Stimulated activated memory B cell treated with anti-CD40 and anti-IgM and Interleukin-4, amounts not matched to agents 10 μg/mL and 1 μg/mL and 100 μg/mL, for 72 hours (primary cell): Measurements from ENCODE around the gene EPHA8.

Source experiments
- ATAC-seq: fragments of 150-1000 bp; cut with Tn5 transposase; 2 replicates; pipeline ENCODE4 v1.10.0; 2021
- H3K27ac Mint-ChIP-seq: one replicate; pipeline ENCODE4 v1.8.0; 2022; ENCODE audit warnings: mild to moderate bottlenecking, mixed read lengths
- H3K27me3 Mint-ChIP-seq: one replicate; pipeline ENCODE4 v1.8.0; 2022; ENCODE audit warnings: mixed read lengths
- H3K36me3 Mint-ChIP-seq: one replicate; pipeline ENCODE4 v1.8.0; 2022; ENCODE audit warnings: mixed read lengths
- H3K4me1 Mint-ChIP-seq: one replicate; pipeline ENCODE4 v1.8.0; 2022; ENCODE audit warnings: mixed read lengths
- H3K4me3 Mint-ChIP-seq: one replicate; pipeline ENCODE4 v1.8.0; 2022; ENCODE audit warnings: mild to moderate bottlenecking, moderate library complexity, mixed read lengths
- H3K9me3 Mint-ChIP-seq: one replicate; pipeline ENCODE4 v1.8.0; 2022; ENCODE audit warnings: mixed read lengths

The EPHA8 gene

GRCh38 chr1:22547818-22548462 lies 15.3 kb upstream of the EPHA8 start:
- Mint-ChIP-seq H3K4me1 (no peaks in the 10 kb centered on the region), H3K27me3 (peaks cover 70% of the 10 kb centered on the region), H3K4me3 (no peak overlapping the region), H3K27ac (no peak overlapping the region), H3K36me3 (no peaks in the 10 kb centered on the region), H3K9me3 (no peaks in the 10 kb centered on the region)
- no peak for ATAC-seq

GRCh38 chr1:22550021-22550420 lies 13.3 kb upstream of the EPHA8 start:
- no peaks in the 10 kb centered on the region for H3K36me3 Mint-ChIP-seq
- no peak for ATAC-seq
- peaks cover 87% of the 10 kb centered on the region for H3K27me3 Mint-ChIP-seq
- peaks cover 4% of the 10 kb centered on the region for H3K4me1 Mint-ChIP-seq
- H3K27ac Mint-ChIP-seq: no peak overlapping the region
- no peaks in the 10 kb centered on the region for H3K9me3 Mint-ChIP-seq
- no peak overlapping the region for H3K4me3 Mint-ChIP-seq

GRCh38 chr1:22551591-22551990 lies 11.7 kb upstream of the EPHA8 start:
- no peaks in the 10 kb centered on the region for H3K9me3 Mint-ChIP-seq
- no peak overlapping the region for H3K27ac Mint-ChIP-seq
- no peak for ATAC-seq
- H3K4me3 Mint-ChIP-seq: no peak overlapping the region
- no peaks in the 10 kb centered on the region for H3K36me3 Mint-ChIP-seq
- H3K27me3 Mint-ChIP-seq: peaks cover 97% of the 10 kb centered on the region
- H3K4me1 Mint-ChIP-seq: peaks cover 12% of the 10 kb centered on the region

- no peaks in the 10 kb centered on the region for H3K36me3 Mint-ChIP-seq
These were observed 11.3 kb upstream of the EPHA8 start for GRCh38 chr1:22552021-22552420.

GRCh38 chr1:22553104-22553880 lies 10.0 kb upstream of the EPHA8 start:
- H3K4me3 Mint-ChIP-seq: no peak overlapping the region
- no peak overlapping the region for H3K27ac Mint-ChIP-seq
- no peaks in the 10 kb centered on the region for H3K9me3 Mint-ChIP-seq
- H3K4me1 Mint-ChIP-seq: peaks cover 12% of the 10 kb centered on the region
- peaks cover 92% of the 10 kb centered on the region for H3K27me3 Mint-ChIP-seq
- ATAC-seq: no peak
- no peaks in the 10 kb centered on the region for H3K36me3 Mint-ChIP-seq

More at GRCh38 chr1:22552021-22552420, 11.3 kb upstream of the EPHA8 start:
- peaks cover 97% of the 10 kb centered on the region for H3K27me3 Mint-ChIP-seq
- no peaks in the 10 kb centered on the region for H3K9me3 Mint-ChIP-seq
- peaks cover 12% of the 10 kb centered on the region for H3K4me1 Mint-ChIP-seq
- no peak overlapping the region for H3K4me3 Mint-ChIP-seq
- H3K27ac Mint-ChIP-seq: no peak overlapping the region
- ATAC-seq: no peak

- peaks cover 90% of the 10 kb centered on the region for H3K27me3 Mint-ChIP-seq
- H3K27ac Mint-ChIP-seq: no peak overlapping the region
- no peak for ATAC-seq
These were observed 9.2 kb upstream of the EPHA8 start for GRCh38 chr1:22553991-22554522.

GRCh38 chr1:22555371-22555656 lies 8.0 kb upstream of the EPHA8 start:
- Mint-ChIP-seq H3K27ac (no peak overlapping the region), H3K4me3 (no peak overlapping the region), H3K36me3 (no peaks in the 10 kb centered on the region), H3K4me1 (peaks cover 12% of the 10 kb centered on the region), H3K9me3 (no peaks in the 10 kb centered on the region), H3K27me3 (peaks cover 90% of the 10 kb centered on the region)
- no peak for ATAC-seq

More at GRCh38 chr1:22553991-22554522, 9.2 kb upstream of the EPHA8 start:
- Mint-ChIP-seq H3K9me3 (no peaks in the 10 kb centered on the region), H3K36me3 (no peaks in the 10 kb centered on the region), H3K4me1 (peaks cover 12% of the 10 kb centered on the region), H3K4me3 (no peak overlapping the region)

- H3K27me3 Mint-ChIP-seq: peaks cover 90% of the 10 kb centered on the region
- peaks cover 12% of the 10 kb centered on the region for H3K4me1 Mint-ChIP-seq
- H3K4me3 Mint-ChIP-seq: no peak overlapping the region
- H3K9me3 Mint-ChIP-seq: no peaks in the 10 kb centered on the region
- ATAC-seq: no peak
- no peak overlapping the region for H3K27ac Mint-ChIP-seq
- no peaks in the 10 kb centered on the region for H3K36me3 Mint-ChIP-seq
These were observed 6.7 kb upstream of the EPHA8 start for GRCh38 chr1:22556391-22557104.

GRCh38 chr1:22557341-22557950 lies 5.8 kb upstream of the EPHA8 start:
- Mint-ChIP-seq H3K36me3 (no peaks in the 10 kb centered on the region), H3K27ac (no peak overlapping the region), H3K4me1 (peaks cover 12% of the 10 kb centered on the region), H3K9me3 (no peaks in the 10 kb centered on the region), H3K27me3 (peaks cover 90% of the 10 kb centered on the region), H3K4me3 (no peak overlapping the region)
- ATAC-seq: no peak

- no peak overlapping the region for H3K27ac Mint-ChIP-seq
- no peak overlapping the region for H3K4me3 Mint-ChIP-seq
- ATAC-seq: no peak
These were observed 648 bp downstream of the EPHA8 start for GRCh38 chr1:22563671-22564602.

GRCh38 chr1:22566161-22566560 lies 2.9 kb downstream of the EPHA8 start:
- H3K27me3 Mint-ChIP-seq: peaks cover 54% of the 10 kb centered on the region
- no peak for ATAC-seq
- H3K9me3 Mint-ChIP-seq: no peaks in the 10 kb centered on the region
- H3K27ac Mint-ChIP-seq: no peak overlapping the region
- H3K36me3 Mint-ChIP-seq: no peaks in the 10 kb centered on the region
- H3K4me3 Mint-ChIP-seq: no peak overlapping the region
- H3K4me1 Mint-ChIP-seq: peaks cover 7% of the 10 kb centered on the region

More at GRCh38 chr1:22563671-22564602, 648 bp downstream of the EPHA8 start:
- Mint-ChIP-seq H3K27me3 (peaks cover 76% of the 10 kb centered on the region), H3K36me3 (no peaks in the 10 kb centered on the region), H3K4me1 (peaks cover 7% of the 10 kb centered on the region), H3K9me3 (no peaks in the 10 kb centered on the region)

- no peak for ATAC-seq
- Mint-ChIP-seq H3K9me3 (no peaks in the 10 kb centered on the region), H3K4me3 (no peak overlapping the region), H3K36me3 (no peaks in the 10 kb centered on the region), H3K27me3 (peaks cover 46% of the 10 kb centered on the region), H3K27ac (no peak overlapping the region), H3K4me1 (peaks cover 7% of the 10 kb centered on the region)
These were observed 3.9 kb downstream of the EPHA8 start for GRCh38 chr1:22567197-22567596.

- Mint-ChIP-seq H3K27ac (no peak overlapping the region), H3K27me3 (peaks cover 45% of the 10 kb centered on the region), H3K36me3 (no peaks in the 10 kb centered on the region), H3K9me3 (no peaks in the 10 kb centered on the region), H3K4me3 (no peak overlapping the region), H3K4me1 (peaks cover 7% of the 10 kb centered on the region)
- no peak for ATAC-seq
These were observed 4.7 kb downstream of the EPHA8 start for GRCh38 chr1:22567994-22568393.

- Mint-ChIP-seq H3K4me3 (no peak overlapping the region), H3K9me3 (no peaks in the 10 kb centered on the region), H3K4me1 (no peaks in the 10 kb centered on the region), H3K27ac (no peak overlapping the region), H3K36me3 (no peaks in the 10 kb centered on the region), H3K27me3 (peaks cover 33% of the 10 kb centered on the region)
- ATAC-seq: no peak
These were observed 6.0 kb downstream of the EPHA8 start for GRCh38 chr1:22569269-22569668.
